ENCODE measurements around the gene TMEM235.

- TF ChIP-seq CTCF (IDR thresholded peaks at IDR 0.05) (no peak), ZFX (IDR thresholded peaks at IDR 0.05; ENCODE audit: borderline replicate concordance) (no peak)
These were observed 1.0 kb upstream of the TMEM235 start for GRCh38 chr17:78230252-78230962.
